NB4 (cell line): ENCODE data around the gene CARMIL1.

Experiments
- DNase-seq: peaks from one replicate; pipeline ENCODE4 v3.0.0; 2010; ENCODE audit warnings: low read depth
- H3K4me3 ChIP-seq: one replicate; pipeline ENCODE4 v1.5.1; 2011; ENCODE audit warnings: mild to moderate bottlenecking, low read depth, low read length, moderate library complexity
- MYC ChIP-seq: IDR thresholded peaks from 2 replicates; pipeline ENCODE4 v1.6.1; 2011; ENCODE audit warnings: low read depth, low read length
- POLR2A ChIP-seq: IDR thresholded peaks from 2 replicates; pipeline ENCODE4 v1.6.1; 2011; ENCODE audit warnings: mild to moderate bottlenecking; ENCODE audit not compliant: insufficient read length; ENCODE audit errors: extremely low read depth
- TF ChIP-seq, protein P1 (sequence below): IDR thresholded peaks from 2 replicates; pipeline ENCODE4 v1.6.1; 2011; ENCODE audit warnings: low read depth, low read length
- TF ChIP-seq, protein P2 (sequence below): IDR thresholded peaks from one replicate; pipeline ENCODE4 v1.5.1; 2012; ENCODE audit warnings: low read depth, low read length

The CARMIL1 gene

DNA sequence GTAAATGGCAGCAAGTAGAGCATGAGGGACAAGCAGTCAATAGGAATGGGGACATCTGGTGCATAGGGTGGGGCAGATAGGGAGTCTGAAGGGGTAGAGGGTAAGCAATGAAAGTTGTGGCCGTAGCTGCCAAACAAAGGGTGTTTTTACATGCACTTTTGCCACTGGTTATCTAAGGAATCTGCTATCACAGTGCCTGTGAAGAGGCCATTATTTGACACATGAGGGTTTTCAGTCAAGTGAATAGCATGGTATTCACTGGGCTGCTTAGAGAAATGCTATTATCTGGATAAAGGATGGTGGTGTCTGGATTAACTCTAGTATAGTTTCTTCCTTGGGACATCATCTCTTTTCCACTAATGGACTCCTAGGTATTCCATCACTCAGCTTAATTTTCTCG, 118.2 kb downstream of the CARMIL1 start:
- no peak for TF ChIP-seq MYC
- no peak for TF ChIP-seq POLR2A
- TF ChIP-seq, protein P1, sequence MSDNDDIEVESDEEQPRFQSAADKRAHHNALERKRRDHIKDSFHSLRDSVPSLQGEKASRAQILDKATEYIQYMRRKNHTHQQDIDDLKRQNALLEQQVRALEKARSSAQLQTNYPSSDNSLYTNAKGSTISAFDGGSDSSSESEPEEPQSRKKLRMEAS: no peak
- TF ChIP-seq, protein P2, sequence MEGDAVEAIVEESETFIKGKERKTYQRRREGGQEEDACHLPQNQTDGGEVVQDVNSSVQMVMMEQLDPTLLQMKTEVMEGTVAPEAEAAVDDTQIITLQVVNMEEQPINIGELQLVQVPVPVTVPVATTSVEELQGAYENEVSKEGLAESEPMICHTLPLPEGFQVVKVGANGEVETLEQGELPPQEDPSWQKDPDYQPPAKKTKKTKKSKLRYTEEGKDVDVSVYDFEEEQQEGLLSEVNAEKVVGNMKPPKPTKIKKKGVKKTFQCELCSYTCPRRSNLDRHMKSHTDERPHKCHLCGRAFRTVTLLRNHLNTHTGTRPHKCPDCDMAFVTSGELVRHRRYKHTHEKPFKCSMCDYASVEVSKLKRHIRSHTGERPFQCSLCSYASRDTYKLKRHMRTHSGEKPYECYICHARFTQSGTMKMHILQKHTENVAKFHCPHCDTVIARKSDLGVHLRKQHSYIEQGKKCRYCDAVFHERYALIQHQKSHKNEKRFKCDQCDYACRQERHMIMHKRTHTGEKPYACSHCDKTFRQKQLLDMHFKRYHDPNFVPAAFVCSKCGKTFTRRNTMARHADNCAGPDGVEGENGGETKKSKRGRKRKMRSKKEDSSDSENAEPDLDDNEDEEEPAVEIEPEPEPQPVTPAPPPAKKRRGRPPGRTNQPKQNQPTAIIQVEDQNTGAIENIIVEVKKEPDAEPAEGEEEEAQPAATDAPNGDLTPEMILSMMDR: no peak
- H3K4me3 ChIP-seq: no peak overlapping the region

DNA sequence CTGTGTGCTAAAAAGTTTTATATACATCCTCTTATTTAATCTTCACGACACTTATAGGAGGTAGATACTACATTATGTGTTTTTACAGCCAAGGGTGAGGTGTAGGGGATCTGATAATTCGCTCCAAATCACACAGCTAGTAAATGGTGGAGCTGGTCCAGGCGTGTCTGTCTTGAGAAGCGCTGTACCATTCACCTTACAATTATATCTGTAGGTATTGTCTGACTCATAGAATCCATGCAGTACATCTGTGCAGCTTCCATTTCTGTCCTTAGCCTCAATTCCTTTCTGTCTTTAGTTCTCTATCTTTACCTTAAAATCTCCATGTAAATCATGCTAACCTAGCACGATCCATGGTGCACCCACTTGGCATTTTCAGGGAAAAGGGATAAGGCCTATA, 120.7 kb downstream of the CARMIL1 start:
- DNase-seq: no peak
- H3K4me3 ChIP-seq: no peak overlapping the region
- TF ChIP-seq, protein P1: no peak
- TF ChIP-seq, protein P2: no peak
- TF ChIP-seq POLR2A (no peak), MYC (no peak)

More for the DNA sequence above, 118.2 kb downstream of the CARMIL1 start:
- DNase-seq: no peak

DNA sequence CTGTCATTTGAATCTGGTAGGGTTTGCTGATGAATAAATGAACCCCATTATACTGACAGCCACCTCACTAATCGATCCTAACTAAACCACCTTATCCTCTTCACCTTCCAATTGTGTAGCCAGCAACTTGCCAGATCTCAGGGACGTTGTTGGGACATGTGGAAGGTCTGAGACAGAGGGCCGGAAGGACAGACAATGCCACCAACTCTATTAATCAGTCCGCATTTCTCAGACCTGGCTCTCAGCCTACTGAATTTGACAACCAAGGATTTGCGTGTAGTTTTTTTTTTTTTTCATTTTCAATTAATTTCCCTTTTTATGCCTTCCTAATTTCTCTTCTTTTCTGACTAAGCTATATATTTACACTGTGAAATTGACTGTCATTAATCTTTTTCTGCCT, 122.5 kb downstream of the CARMIL1 start:
- no peak for DNase-seq
- no peak overlapping the region for H3K4me3 ChIP-seq
- TF ChIP-seq POLR2A (no peak), MYC (no peak)
- TF ChIP-seq, protein P1: no peak
- TF ChIP-seq, protein P2: no peak

DNA sequence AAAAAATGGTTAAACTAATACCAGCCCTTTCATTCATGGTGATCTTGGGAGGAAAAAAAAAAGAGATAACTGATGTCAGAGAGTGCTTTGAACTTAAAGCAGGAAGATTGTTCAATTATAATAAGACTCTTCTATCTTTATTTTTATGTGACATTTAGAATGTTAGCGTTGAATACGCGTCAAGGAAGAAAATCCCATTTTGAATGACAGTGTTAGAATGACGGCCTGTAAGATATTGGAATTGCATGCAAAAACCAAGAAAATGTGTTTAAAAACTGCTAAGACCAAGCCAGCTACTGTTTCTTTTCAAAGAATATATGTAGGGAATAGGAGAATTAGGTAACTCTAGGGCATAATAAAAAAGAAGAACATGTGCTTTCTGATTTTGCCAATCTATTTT, 123.0 kb downstream of the CARMIL1 start:
- no peak overlapping the region for H3K4me3 ChIP-seq
- no peak for DNase-seq
- TF ChIP-seq MYC: no peak

DNA sequence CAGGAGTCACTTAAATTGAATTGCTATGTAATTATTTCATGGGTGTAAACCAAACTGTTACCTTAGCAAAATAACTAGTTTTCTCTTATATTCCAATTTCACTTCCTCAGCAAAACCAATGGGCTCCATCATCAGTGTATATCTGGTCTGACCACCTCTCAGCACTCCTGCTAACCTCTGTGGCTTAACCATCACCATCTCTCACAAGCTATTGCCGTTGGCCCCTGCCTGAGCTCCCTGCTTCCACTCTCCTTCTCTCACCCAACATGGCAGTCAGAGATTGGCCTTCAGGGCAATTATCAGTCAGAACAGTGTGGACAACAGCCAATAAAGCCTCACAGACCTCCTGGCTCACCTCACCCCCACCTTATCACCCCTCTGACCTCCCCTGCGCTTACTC, 124.0 kb downstream of the CARMIL1 start:
- H3K4me3 ChIP-seq: no peak overlapping the region
- TF ChIP-seq MYC: no peak
- TF ChIP-seq, protein P1: no peak
- TF ChIP-seq, protein P2: no peak
- TF ChIP-seq POLR2A: no peak
- no peak for DNase-seq

DNA sequence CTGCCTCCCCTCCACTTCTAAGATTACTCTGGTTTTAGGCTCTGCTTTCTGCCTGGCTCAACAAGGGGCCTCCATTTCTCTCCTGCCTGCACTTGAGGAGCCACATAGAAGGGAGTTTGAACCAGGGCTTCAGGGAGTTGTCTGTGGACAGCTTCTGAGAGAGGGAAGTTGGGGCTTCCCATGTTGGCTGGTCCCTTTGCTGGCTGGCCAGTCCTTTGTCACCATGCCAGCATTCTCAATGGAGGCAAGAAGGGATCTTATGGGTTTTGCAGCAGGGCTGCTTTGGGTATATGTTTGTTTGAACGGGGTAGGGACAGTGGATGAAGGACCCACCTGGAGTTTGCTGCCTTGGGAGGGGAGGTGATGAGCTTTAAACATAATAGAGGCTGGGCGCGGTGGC, 124.9 kb downstream of the CARMIL1 start:
- no peak overlapping the region for H3K4me3 ChIP-seq

More for the DNA sequence above, 124.9 kb downstream of the CARMIL1 start:
- no peak for DNase-seq
- TF ChIP-seq POLR2A (no peak), MYC (no peak)
- TF ChIP-seq, protein P1: no peak
- TF ChIP-seq, protein P2: no peak
